A172 (cell line): ENCODE data around the gene MEIS3. TPM values are rescaled to one million over a fixed set of nuclear protein-coding genes. Genes with fewer than 3 reads are reported as not detected.
"Not testable (repeated sequence)": the region's sequence is repeated elsewhere in the genome, so short reads cannot be mapped to it uniquely, and the experiment has no call there.

Experiments used
- DNase-seq: peaks from one replicate; pipeline ENCODE4 v3.0.0-alpha.2; 2015; ENCODE audit warnings: low spot score
- total RNA-seq: library from RNA; depleted of rRNA; stranded (reverse); fragments of >200 nt; shearing (Covaris generic); gene quantifications from 2 replicates; pipeline ENCODE4 v1.2.3, GENCODE V29; 2014

The MEIS3 gene
- total RNA-seq, 1 experiment from 2014 or later: 31.9 TPM

DNA sequence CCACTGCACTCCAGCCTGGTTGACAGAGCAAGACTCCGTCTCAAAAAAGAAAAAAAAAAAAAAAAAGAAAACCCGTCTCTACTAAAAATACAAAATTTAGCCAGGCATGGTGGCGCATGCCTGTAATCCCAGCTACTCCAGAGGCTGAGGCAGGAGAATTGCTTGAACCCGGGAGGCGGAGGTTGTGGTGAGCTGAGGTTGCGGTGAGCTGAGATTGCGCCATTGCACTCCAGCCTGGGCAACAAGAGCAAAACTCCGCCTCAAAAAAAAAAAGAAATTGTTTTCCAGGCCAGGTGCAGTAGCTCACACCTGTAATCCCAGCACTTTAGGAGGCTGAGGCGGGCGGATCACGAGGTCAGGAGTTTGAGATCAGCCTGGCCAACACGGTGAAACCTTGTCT lies 32.7 kb downstream of the MEIS3 start:
- DNase-seq: not testable (repeated sequence)

DNA sequence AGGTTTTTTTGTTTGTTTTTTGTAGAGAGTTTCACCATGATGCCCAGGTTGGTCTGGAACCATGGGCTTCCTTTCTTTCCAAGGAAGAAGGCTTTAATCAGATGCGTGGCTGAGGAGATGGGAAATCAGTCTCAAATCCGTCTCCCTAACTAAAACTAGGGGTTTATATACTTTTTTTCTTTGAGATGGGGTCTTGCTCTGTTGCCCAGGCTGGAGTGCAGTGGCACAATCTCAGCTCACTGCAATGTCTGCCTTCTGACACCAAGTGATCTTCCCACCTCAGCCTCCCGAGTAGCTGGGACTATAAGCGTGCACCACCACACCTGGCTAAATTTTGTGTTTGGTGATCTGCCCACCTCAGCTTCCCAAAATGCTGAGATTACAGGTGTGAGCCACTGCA lies 34.8 kb downstream of the MEIS3 start:
- not testable (repeated sequence) for DNase-seq

DNA sequence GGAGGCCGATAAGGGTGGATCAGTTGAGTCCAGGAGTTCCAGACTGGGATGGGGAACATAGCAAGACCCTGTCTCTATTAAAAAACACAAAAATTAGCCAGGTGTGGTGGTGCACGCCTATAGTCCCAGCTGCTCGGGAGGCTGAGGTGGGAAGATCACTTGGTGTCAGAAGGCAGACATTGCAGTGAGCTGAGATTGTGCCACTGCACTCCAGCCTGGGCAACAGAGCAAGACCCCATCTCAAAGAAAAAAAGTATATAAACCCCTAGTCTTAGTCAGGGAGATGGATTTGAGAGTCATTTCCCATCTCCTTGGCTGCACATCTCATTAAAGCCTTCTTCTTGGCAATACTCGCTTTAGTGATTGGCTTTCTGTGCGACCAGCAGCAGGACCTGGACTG lies 35.4 kb downstream of the MEIS3 start:
- not testable (repeated sequence) for DNase-seq

DNA sequence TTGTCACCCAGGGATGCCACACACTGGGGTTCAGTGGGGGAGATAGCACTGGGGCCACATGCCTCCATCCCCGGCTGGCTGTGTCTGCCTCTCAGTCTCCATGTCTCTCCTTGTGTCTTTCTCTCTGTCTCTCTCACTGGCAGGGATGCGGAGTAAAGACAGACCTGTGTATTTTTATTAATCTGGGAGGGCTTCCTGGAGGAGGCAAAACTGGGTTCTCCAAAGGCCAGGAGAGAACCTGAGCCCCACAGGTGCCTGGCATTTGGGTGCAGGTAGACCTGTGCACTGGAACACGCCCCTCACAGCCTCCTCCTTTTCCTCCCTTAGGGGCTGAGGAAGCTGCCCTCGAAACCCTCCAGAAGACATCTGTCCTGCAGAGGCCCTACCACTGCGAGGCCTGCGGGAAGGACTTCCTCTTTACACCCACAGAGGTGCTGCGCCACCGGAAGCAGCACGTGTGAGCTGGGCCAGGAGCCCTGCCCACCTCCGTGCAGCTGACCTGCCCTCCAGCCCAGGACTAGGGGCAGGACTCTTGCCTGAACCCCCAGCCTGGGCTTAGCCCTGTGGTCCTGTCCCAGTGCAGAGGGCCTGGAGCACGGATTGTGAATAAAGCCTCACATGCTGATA lies 37.6 kb downstream of the MEIS3 start:
- DNase-seq: no peak

DNA sequence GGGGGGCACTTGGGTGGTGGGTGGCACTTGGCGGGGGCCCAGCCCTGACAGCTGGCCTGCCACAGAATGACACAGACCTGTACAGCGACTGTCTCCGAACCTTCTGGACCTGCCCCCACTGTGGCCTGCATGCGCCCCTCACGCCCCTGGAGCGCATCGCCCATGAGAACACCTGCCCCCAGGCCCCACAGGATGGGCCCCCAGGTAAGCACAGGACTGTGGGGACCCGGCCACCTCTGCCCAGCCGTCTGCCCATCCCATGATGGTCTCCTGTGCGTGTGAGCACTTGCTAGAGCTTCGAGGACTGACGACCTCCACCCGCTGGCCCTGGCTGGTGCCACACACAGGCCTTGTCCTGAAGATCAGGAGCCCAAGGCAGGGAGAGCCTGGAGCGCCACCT lies 38.2 kb downstream of the MEIS3 start:
- DNase-seq: no peak

DNA sequence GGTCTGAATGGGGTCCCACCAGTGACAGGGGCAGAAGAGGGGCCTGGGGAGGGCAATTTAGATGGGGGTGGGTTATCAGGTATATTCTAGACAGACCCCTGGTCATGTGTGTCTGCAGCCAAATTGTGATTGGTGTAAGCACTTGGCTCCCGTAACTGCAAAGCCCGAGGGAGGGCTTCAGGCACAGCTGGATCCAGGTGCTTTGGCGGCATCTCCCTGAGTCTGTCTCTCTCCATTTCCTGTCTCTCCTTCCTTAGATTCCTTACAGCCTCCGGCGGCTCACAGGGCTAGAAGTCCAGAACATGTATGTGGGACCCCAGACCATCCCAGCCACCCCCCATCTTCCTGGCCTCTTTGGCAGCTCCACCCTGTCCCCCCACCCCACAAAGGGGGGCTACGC lies 38.8 kb downstream of the MEIS3 start:
- DNase-seq: no peak

DNA sequence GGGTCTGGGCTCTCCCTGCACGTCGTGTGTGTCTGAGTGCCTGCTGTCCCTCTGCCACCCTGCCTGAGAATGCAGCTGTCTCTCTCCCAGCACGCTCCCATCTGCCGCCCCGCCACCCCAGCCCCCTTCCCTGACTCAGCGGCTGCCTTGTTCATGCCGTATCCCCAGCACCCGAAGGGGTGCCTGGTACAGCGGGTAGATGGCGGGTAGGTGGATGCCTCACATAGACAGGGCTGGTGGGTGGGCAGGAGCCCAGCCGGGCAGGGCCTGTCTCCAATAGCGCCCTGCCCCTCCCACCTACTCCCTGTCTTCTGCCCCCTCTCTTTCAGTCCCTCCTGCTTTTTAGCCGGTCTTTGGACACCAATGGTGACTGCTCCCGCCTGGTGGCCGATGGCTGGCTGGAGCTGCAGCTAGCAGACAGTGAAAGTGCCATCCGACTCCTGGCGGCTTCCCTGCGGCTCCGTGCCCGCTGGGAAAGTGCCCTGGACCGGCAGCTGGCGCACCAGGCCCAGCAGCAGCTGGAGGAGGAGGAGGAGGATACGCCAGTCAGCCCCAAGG lies 39.9 kb downstream of the MEIS3 start:
- no peak for DNase-seq

DNA sequence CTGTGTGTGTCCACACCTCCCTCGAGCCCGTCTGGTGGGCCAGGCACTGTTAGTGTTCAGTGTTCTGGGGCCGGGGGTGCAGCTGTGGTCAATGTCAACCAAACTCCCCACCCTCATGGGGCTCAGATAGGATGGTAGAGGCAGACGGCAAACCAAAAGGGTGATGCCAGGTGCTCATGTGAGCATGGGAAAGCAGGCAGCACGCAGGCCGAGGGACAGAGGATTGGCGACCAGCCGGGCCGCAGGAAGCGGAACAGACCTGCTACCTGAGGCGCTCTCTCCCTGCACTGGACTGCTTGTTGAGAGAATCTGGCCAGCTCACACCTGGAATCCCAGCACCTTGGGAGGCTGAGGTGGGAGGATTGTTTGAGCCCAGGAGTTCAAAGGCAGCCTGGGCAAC lies 41.1 kb downstream of the MEIS3 start:
- DNase-seq: no peak

DNA sequence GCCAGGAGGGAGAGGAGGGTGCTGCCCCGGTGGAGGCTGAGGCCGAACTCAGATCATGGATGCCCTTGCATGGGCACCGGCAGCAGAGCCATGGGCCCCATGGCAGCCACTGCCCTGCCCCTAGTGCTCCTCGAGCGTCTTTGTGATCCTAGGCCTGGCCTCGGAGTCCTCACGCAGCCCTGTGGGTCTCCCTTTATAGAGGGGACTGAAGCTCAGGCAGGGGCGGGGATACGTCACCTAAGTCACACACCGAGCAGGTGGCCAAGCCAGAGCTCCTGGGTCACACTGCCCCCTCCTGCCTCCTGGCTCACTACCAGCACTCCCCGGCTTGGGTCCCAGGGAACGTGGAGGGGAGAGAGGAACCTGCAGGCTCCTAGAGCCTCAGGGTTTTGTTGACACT lies 41.5 kb downstream of the MEIS3 start:
- no peak for DNase-seq

DNA sequence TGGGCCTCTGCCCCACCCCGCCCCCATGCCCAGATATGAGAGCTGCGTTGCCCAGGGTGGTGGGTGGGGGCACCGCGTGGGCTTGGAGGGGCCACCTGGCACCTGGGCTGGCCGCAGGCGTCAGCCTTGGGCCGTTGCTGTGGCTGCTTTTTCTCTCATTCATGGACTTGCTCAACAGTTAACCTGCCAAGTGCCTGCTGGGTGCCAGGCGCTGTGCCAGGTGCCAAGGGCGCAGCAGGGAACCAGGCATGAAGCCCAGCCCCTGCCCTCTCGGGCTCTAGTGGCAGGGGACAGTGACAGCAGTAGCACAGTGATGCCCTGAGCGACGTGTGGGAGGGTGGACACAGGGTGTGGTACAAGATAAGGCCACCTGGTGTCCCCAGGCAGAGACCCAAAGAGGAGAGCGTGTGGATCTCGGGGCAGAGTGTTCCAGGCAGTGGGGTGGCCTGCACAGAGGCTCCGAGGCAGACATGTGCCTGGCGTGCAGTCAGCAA lies 42.1 kb downstream of the MEIS3 start:
- no peak for DNase-seq

DNA sequence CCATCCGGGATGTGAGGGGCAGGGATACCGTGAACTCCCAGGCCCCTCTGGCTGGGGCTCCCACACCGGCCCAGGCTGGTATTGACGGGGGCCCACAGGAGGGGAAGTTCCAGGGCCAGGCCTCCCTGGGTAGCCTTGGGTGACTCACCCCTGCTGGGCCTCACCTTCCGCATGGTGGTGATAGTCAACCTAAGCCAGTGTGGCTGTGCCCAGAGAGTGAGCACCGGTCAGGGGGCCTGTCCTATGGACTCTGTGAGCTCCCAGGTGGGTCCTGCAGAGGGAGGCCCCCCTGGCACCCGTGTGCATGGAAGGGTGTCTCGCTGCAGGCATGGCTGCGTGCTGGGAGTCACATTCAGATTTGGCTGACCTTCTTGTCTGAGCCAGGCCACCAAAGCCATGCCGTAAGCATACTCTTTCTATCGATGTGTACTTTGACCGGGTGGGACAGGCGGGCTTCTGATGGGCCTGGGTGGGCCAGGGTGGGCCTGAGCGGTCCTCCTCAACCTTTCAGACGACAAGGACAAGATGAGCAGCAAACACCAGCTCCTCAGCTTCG lies 42.7 kb downstream of the MEIS3 start:
- no peak for DNase-seq

DNA sequence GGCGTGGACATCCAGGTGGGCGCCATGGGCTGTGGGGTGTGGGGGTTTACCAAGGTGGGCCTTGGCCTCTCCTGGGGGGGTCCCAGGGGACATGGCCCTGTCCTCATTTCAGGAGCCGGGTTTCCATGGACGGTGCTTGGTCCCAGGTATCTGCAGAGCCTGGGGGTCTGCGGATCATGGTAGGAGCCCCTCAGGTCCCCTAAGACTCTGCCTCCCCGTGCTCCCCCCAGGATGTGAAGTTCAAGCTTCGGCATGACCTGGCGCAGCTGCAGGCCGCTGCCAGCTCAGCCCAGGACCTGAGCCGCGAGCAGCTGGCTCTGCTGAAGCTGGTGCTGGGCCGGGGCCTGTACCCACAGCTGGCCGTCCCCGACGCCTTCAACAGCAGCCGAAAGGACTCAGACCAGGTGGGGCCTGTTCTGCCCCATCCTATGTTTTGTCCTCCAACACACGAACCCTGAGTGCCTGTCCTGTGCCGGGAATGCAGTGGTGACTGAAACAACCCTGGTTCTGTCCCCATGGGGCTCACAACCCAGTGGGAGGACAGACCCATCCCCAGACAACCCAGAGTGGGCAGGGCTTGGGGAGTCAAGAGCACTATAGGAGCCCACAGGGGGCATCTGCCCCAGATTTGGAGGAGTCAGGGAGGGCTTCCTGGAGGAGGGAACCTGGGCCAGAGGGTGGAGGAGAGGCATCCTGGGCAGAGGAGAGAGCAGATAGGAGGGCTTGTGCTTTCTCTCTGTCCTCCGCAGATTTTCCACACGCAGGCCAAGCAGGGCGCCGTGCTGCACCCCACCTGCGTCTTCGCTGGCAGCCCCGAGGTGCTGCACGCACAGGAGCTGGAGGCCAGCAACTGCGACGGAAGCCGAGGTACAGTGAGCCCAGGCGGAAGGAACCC lies 43.4 kb downstream of the MEIS3 start:
- DNase-seq: no peak

DNA sequence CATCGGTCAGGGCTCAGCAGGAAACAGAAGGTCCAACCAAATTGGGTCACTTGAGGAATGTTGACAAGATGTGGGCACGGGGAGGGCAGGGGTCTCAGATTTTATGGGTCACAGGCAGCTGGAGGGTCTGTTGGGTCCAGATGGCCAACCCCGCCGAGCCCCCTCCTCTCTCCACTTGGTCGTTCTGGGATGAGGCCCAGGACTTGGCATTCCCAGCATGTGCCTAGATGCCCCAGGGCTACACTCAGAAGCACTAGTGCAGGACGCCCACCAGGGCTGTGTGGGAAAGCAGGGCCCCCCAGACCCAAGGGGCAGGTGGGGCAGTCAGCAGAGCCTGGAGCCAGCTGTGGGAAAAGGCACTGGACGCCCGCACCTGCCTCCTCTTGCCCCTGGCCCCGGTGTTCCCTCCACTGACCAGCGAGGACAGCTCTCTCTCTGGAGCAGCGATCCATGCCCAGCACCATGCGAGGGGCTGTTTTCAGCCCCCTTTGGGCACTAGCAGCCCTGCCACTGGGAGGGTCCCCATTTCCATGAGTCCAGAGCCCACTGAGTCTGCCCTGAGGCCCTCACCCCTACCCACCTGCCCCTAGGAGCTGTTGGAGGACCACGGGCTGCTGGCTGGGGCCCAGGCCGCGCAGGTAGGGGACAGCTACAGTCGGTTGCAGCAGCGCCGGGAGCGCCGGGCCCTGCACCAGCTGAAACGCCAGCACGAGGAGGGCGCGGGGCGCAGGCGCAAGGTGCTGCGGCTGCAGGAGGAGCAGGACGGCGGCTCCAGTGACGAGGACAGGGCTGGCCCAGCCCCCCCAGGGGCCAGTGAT lies 44.2 kb downstream of the MEIS3 start:
- no peak for DNase-seq

DNA sequence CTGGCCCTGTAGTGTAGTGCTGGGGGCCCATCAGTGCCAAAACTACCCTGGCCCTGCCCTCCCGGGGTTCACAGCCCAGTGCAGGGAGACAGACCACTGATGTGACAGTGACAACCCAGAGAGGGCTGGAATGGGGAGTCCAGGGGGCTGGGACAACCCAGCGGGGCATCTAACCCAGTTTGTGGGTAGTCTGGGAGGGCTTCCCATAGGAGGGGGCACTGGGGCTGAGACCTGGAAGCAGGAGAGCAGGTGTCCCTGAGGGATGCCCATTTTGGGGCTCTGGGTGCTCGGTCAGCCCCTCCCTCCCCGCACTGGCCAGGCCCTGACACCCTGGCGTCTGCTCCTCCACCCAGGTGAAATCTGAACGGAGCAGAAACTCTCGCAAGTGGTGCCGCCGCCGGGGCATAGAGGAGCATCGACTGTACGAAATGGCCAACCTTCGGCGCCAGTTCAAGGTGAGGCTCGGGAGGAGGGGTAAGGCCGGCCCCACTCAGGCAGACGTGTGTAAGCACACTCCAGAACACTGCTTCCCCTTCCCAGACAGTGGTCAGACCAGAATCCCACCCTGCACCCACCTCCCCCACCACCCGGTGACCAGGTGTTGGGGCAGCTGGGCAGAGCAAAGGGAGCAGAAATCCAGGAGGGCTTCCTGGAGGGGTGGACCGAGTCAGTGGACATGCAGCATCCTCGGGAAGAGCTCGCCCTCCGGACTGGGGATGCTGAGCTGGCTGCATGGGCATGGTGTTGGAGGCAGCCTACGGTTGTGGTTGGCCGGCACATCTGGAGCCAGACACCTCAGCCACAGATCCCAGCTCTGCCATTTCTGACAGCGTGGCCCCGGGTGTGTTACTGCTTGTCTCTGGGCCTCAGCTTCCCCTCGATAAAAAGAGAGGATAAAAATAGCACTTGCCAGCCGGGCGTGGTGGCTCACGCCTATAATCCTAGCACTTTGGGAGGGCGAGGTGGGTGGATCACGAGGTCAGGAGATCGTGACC lies 45.8 kb downstream of the MEIS3 start:
- no peak for DNase-seq

DNA sequence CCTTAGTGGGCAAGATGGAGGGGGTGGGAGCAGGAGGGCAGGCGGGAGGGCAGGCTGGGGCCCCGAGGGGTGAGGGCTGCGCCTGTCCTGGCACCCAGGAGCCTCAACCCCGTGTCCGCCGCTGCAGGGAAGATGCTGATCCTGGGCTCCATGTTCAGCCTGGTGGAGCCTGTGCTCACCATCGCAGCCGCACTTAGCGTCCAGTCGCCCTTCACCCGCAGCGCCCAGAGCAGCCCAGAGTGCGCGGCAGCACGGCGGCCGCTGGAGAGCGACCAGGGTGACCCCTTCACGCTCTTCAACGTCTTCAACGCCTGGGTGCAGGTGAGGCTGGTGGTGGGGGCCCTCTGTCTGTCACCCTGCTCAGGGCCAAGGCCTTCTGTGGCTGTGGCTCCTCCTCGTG lies 46.7 kb downstream of the MEIS3 start:
- no peak for DNase-seq

DNA sequence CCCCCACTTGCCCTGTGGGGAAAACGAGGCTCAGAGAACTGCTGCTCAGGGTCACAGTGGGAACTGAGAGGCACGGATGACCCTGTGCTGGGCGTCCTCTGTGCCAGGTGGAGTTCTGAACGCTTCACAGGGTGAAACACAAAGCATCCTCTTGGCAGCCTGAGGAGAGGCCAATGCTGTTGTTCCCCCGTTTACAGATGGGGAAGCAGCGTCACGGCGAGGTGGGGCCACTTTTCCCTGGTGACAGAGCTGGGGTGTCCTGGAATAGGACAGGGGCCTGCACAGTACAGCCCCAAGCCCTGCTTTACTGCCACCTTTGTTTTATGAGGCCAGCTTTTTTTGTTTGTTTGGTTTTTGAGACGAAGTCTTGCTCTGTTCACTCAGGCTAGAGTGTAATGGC lies 48.1 kb downstream of the MEIS3 start:
- no peak for DNase-seq

DNA sequence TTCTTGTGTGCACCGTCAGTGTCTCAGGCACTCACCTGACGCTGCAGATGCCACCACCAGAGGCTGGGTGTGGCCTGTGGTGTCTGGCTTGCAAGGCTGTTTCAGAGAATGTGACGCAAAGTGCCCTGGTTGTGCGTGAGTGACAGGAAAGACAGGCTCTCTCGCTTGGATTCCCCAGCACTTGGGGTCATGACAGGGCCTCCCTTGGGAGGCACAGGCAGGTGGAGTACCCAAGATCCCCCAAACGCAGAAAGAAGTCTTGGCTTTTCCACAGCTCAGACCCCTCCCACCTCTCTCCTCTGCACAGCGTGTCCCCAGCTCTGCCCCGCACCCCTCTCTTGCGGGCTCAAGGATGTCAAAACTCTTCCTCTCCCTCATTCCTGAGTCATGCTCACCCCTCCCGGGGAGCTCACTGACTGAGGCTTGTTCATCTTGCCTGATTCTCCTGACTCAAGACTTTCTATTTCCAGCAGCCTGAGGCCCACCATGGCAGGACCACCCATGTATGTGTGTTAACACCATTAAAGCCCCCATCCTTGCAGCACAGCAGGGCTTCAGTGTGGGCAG lies 49.2 kb downstream of the MEIS3 start:
- DNase-seq: peak; percentile 64

DNA sequence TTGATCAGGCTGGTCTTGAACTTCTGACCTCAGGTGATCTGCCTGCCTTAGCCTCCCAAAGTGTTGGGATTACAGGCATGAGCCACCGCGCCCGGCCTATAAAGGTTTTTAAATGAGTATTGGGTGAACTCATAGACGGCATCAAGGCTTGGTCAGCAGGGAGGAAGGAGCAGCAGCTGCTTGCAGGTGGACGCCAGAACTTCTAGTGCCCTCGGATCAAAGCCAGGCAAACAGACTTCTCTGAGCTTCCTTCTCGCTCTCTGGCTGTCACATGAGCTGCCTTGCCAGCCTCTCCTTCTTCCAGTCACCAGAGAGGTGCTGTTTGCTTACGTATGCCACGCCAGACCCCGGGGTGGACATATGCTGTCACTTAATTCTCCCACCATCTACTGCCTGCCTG lies 53.9 kb downstream of the MEIS3 start:
- DNase-seq: not testable (repeated sequence)

DNA sequence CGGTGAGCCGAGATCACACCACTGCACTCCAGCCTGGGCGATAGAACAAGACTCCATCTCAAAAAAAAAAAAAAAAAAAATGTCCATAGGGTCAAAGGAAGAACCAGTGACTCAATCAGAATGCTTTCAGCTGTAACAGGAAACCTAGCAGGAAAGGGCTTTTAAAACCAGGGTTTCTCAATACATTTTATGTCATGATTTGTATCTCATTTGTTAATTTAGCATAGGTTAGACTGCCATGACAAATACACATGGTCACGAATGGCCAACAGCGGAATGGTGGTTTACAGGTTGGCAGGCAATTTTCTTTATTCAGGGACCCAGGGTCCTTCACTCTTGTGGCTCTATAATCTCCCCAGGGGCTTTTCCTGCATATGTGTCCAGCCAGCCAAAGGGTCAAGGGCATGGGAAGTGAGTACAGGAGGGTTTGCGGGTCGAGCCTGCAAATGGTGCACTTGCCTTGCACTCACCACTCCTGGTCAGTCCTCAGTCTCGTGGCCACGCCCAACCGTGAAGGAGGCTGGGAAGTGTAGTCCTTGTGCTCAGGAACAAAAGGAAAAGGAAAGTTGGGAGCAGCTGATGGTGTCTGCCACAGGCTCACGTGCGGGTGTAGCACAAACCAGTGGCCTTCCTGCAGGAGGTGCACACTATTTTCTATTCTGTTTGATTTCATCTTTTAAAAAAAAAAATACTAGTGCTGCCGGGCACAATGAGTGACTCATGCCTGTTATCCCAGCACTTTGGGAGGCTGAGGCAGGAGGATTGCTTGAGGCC lies 55.4 kb downstream of the MEIS3 start:
- DNase-seq: no peak
